ENCODE measurements around the gene ZNF791. TPM values are rescaled to one million over a fixed set of nuclear protein-coding genes. Genes with fewer than 3 reads are reported as not detected.

ZNF791 gene
- total RNA-seq, 2 donors from 2014 or later, result 18.3 to 20.4 TPM

GRCh38 chr19:12667731-12668302, 57.1 kb downstream of the ZNF791 start:
- DNase-seq (ENCODE audit: low spot score), result no peak
- intact Hi-C loops (cut with DNase I), result loop anchor here (5.0 kb wide), 1 partner anchor 56 kb away; the partner anchor contains the start of genes ZNF490 and ZNF791
- Histone ChIP-seq H3K36me3 (no peaks in the 10 kb centered on the region), H3K4me1 (replicated peaks) (peaks cover 22% of the 10 kb centered on the region), H3K4me3 (peak overlapping the region in 1 of 2 donors; percentile 83), H3K27me3 (replicated peaks; ENCODE audit: insufficient read depth) (no peaks in the 10 kb centered on the region), H3K27ac (no peak overlapping the region), H3K9me3 (no peaks in the 10 kb centered on the region)
- TF ChIP-seq POLR2A (IDR thresholded peaks at IDR 0.05) (no peak), POLR2AphosphoS5 (IDR thresholded peaks at IDR 0.05) (no peak)
- TF ChIP-seq, protein P1, sequence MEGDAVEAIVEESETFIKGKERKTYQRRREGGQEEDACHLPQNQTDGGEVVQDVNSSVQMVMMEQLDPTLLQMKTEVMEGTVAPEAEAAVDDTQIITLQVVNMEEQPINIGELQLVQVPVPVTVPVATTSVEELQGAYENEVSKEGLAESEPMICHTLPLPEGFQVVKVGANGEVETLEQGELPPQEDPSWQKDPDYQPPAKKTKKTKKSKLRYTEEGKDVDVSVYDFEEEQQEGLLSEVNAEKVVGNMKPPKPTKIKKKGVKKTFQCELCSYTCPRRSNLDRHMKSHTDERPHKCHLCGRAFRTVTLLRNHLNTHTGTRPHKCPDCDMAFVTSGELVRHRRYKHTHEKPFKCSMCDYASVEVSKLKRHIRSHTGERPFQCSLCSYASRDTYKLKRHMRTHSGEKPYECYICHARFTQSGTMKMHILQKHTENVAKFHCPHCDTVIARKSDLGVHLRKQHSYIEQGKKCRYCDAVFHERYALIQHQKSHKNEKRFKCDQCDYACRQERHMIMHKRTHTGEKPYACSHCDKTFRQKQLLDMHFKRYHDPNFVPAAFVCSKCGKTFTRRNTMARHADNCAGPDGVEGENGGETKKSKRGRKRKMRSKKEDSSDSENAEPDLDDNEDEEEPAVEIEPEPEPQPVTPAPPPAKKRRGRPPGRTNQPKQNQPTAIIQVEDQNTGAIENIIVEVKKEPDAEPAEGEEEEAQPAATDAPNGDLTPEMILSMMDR (IDR thresholded peaks at IDR 0.05), result no peak
- 70% methylated on average over 4 of the region's 4 CpGs for WGBS

GRCh38 chr19:12668346-12668745, 57.6 kb downstream of the ZNF791 start:
- Histone ChIP-seq H3K9me3 (no peaks in the 10 kb centered on the region), H3K36me3 (no peaks in the 10 kb centered on the region), H3K27me3 (replicated peaks; ENCODE audit: insufficient read depth) (no peaks in the 10 kb centered on the region), H3K4me3 (peak overlapping the region; percentile 83), H3K27ac (peak overlapping the region; percentile 95 to 97), H3K4me1 (replicated peaks) (peaks cover 22% of the 10 kb centered on the region)
- no peak for TF ChIP-seq POLR2AphosphoS5 (IDR thresholded peaks at IDR 0.05)
- TF ChIP-seq, protein P1 (IDR thresholded peaks at IDR 0.05), result no peak
- WGBS, result 62% methylated on average over 8 of the region's 8 CpGs
- DNase-seq (ENCODE audit: low spot score), result no peak
- intact Hi-C loops (cut with DNase I), result loop anchor here (5.0 kb wide), 1 partner anchor 56 kb away; the partner anchor contains the start of genes ZNF490 and ZNF791

DNA sequence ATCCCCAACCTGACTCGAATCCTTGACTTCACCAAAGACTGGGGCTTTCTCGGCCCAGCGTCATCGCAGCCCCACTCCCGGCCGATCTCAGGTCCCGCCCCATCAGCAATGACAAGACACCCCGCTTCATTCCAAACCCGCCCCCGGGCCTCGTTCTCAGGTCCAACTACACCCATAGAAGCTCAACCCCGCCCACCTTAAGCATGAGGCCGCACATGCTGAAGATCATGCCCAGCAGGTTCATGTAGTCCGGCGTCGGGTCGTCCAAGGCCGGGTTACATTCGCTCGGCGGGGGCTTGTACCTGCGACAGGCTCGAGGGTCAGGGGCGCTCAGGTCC, 58.2 kb downstream of the ZNF791 start:
- no peak for TF ChIP-seq POLR2A (IDR thresholded peaks at IDR 0.05)
- TF ChIP-seq POLR2AphosphoS5 (IDR thresholded peaks at IDR 0.05), result no peak
- TF ChIP-seq, protein P1 (IDR thresholded peaks at IDR 0.05), result no peak
- intact Hi-C loops (cut with DNase I), result loop anchor here (5.0 kb wide), 1 partner anchor 57 kb away; the partner anchor contains the start of genes ZNF490 and ZNF791
- Histone ChIP-seq H3K9me3 (no peaks in the 10 kb centered on the region), H3K4me3 (peak overlapping the region; percentile 83), H3K36me3 (peaks cover 0 to 3% of the 10 kb centered on the region in 2 donors), H3K4me1 (replicated peaks) (peaks cover 22% of the 10 kb centered on the region), H3K27ac (peak overlapping the region; percentile 95 to 97), H3K27me3 (replicated peaks; ENCODE audit: insufficient read depth) (no peaks in the 10 kb centered on the region)
- under 1% methylated on average over 24 of the region's 24 CpGs for WGBS
- peak; percentile 52 for DNase-seq (ENCODE audit: low spot score)

DNA sequence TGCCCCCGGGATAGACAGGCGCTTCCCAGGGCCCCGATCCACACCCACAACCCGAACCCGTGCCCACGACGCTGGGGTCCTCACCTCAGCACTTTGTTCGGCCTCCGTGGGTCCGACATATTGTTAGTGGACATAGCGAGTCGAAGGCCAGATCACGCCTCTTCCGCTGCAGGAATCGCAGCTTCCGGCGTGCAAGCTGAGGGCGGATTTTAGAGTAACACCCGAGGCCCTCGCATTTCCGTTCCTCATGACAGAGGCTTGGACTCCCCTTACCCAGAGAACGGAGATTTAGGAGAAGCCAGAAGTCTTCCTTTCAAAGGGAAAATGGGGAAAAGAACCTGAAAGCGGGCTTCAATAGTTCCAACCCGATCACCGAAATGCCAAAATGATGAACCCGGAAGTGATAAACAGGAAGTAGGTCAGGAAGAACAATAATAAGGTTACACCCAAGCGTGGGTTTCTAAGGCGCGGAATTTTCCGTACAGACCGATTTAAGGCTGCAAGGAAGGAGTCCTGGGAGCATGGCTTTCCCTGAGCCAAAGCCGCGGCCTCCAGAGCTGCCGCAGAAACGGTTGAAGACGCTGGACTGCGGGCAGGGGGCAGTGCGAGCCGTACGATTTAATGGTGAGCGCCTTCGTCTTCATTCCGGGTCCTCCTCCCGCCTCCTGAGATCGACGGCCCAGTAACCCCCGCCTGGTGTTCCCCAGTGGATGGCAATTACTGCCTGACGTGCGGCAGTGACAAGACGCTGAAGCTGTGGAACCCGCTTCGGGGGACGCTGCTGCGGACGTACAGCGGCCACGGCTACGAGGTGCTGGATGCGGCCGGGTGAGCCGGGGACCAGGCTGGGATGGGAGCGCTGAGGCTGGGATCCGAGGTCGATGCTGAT, 58.8 kb downstream of the ZNF791 start:
- under 1% methylated on average over 64 of the region's 64 CpGs for WGBS
- Histone ChIP-seq H3K4me3 (peak overlapping the region; percentile 83), H3K9me3 (no peaks in the 10 kb centered on the region), H3K27me3 (replicated peaks; ENCODE audit: insufficient read depth) (no peaks in the 10 kb centered on the region), H3K27ac (peak overlapping the region; percentile 95 to 97), H3K36me3 (peaks cover 0 to 9% of the 10 kb centered on the region in 2 donors), H3K4me1 (replicated peaks) (peaks cover 22% of the 10 kb centered on the region)
- intact Hi-C loops (cut with DNase I), result loop anchor here (5.0 kb wide), 1 partner anchor 57 kb away; the partner anchor contains the start of genes ZNF490 and ZNF791
- TF ChIP-seq POLR2A (IDR thresholded peaks at IDR 0.05) (no peak), POLR2AphosphoS5 (IDR thresholded peaks at IDR 0.05) (peak; percentile 86)
- TF ChIP-seq, protein P1 (IDR thresholded peaks at IDR 0.05), result peak in 2 of 4 experiments; percentile 13 to 14
- peak; percentile 76 for DNase-seq (ENCODE audit: low spot score)
